ENCODE measurements around the gene SLC35A4. TPM values are rescaled to one million over a fixed set of nuclear protein-coding genes. Genes with fewer than 3 reads are reported as not detected.

Gene SLC35A4
- total and polyA plus RNA-seq, 11 donors, result 39.2 to 118 (median 75.9) TPM

- 84 to 93% (median 90%) methylated on average over 5 of the region's 5 CpGs for WGBS, 4 donors
- Histone ChIP-seq H3K27me3 (no peaks in the 10 kb centered on the region), H3K4me3 (no peak overlapping the region), H3K4me1 (peaks cover 18 to 86% (median 66%) of the 10 kb centered on the region in 12 donors), H3K27ac (peak overlapping the region in 1 of 12 donors; percentile 13), H3K9me3 (no peaks in the 10 kb centered on the region), H3K36me3 (peaks cover 0 to 39% (median 26%) of the 10 kb centered on the region in 9 donors)
- intact Hi-C loops (cut with DNase I), result loop anchor here in 4 of 10 donors (5.0 to 10.0 kb wide), 2 partner anchors 71 to 138 kb away; partner anchors contain the start of genes TMCO6 (in 3 of the 4) and ZMAT2 (in 1 of the 4)
- ATAC-seq (no peak), DNase-seq (no peak)
- TF ChIP-seq POLR2A (IDR thresholded peaks at IDR 0.05) (no peak), CTCF (IDR thresholded peaks at IDR 0.05) (no peak)
These were observed 2.0 kb downstream of the SLC35A4 start for GRCh38 chr5:140566665-140567064.

- peak overlapping the region in 1 of 12 donors; percentile 13 for H3K27ac ChIP-seq
These were observed 2.6 kb downstream of the SLC35A4 start for GRCh38 chr5:140567136-140567818.

GRCh38 chr5:140567871-140568270 lies 3.2 kb downstream of the SLC35A4 start:
- Histone ChIP-seq H3K4me3 (no peak overlapping the region), H3K9me3 (no peaks in the 10 kb centered on the region), H3K27me3 (no peaks in the 10 kb centered on the region), H3K4me1 (peaks cover 18 to 79% (median 58%) of the 10 kb centered on the region in 12 donors), H3K36me3 (peaks cover 0 to 37% (median 26%) of the 10 kb centered on the region in 9 donors), H3K27ac (peak overlapping the region in 3 of 12 donors; percentile 74 to 90 (median 87))
- ATAC-seq, result no peak
- no peak for TF ChIP-seq POLR2A (IDR thresholded peaks at IDR 0.05)
- no peak for TF ChIP-seq CTCF (IDR thresholded peaks at IDR 0.05)
- DNase-seq, result no peak
- WGBS, 4 donors, result 92 to 95% (median 94%) methylated on average over 12 to 13 of the region's 13 CpGs
- intact Hi-C loops (cut with DNase I), result loop anchor here in 4 of 10 donors (5.0 to 10.0 kb wide), 2 partner anchors 69 to 137 kb away; partner anchors contain the start of genes TMCO6 (in 3 of the 4) and ZMAT2 (in 1 of the 4)

More at GRCh38 chr5:140567136-140567818, 2.6 kb downstream of the SLC35A4 start:
- H3K9me3 ChIP-seq, result no peaks in the 10 kb centered on the region
- ATAC-seq (no peak), DNase-seq (peak in 1 of 5 donors; percentile 25)
- H3K4me3 ChIP-seq, result no peak overlapping the region
- peaks cover 0 to 37% (median 26%) of the 10 kb centered on the region in 9 donors for H3K36me3 ChIP-seq
- H3K27me3 ChIP-seq, result no peaks in the 10 kb centered on the region
- peaks cover 18 to 85% (median 63%) of the 10 kb centered on the region in 12 donors for H3K4me1 ChIP-seq
- intact Hi-C loops (cut with DNase I), result loop anchor here in 4 of 10 donors (5.0 to 10.0 kb wide), 2 partner anchors 70 to 138 kb away; partner anchors contain the start of genes TMCO6 (in 3 of the 4) and ZMAT2 (in 1 of the 4)
- WGBS, 4 donors, result 77 to 81% (median 78%) methylated on average over 21 to 22 of the region's 22 CpGs
- TF ChIP-seq POLR2A (IDR thresholded peaks at IDR 0.05), result no peak

GRCh38 chr5:140568443-140569063 lies 3.9 kb downstream of the SLC35A4 start:
- ATAC-seq (no peak), DNase-seq (no peak)
- intact Hi-C loops (cut with DNase I), result loop anchor here in 4 of 10 donors (5.0 to 10.0 kb wide), 2 partner anchors 69 to 136 kb away; partner anchors contain the start of genes TMCO6 (in 3 of the 4) and ZMAT2 (in 1 of the 4)
- H3K4me3 ChIP-seq, result peak overlapping the region in 2 of 12 donors; percentile 3 to 13
- WGBS, 4 donors, result 72 to 100% (median 96%) methylated on average over 2 of the region's 2 CpGs
- H3K9me3 ChIP-seq, result no peaks in the 10 kb centered on the region
- peak overlapping the region; percentile 68 to 90 (median 80) for H3K27ac ChIP-seq
- H3K27me3 ChIP-seq, result no peaks in the 10 kb centered on the region
- TF ChIP-seq CTCF (IDR thresholded peaks at IDR 0.05) (no peak), POLR2A (IDR thresholded peaks at IDR 0.05) (no peak)
- peaks cover 18 to 73% (median 52%) of the 10 kb centered on the region in 12 donors for H3K4me1 ChIP-seq
- H3K36me3 ChIP-seq, result peaks cover 0 to 37% (median 26%) of the 10 kb centered on the region in 9 donors

Measured in heart left ventricle (tissue), 16 donors.